Coronary artery (tissue), 2 donors: ENCODE results near the gene PDCD5.
A peak's percentile ranks its signal among the peaks of the same experiment; 100 is the strongest.
"Not testable (repeated sequence)": the region's sequence is repeated elsewhere in the genome, so short reads cannot be mapped to it uniquely, and the experiment has no call there.

Experiments
- DNase-seq: peaks from one replicate; pipeline ENCODE4 v3.0.0-alpha.2; 2017; ENCODE audit warnings: low spot score
- H3K27ac ChIP-seq, 2 donors: fragments of 200-600 bp; sonication (generic); one replicate each; pipeline ENCODE4 v1.5.1; 2016 to 2019
- H3K4me3 ChIP-seq: fragments of 200-600 bp; sonication (generic); 2 replicates; pipeline ENCODE4 v1.5.1; 2016; ENCODE audit warnings: mild to moderate bottlenecking, moderate library complexity
- CTCF ChIP-seq: fragments of 200-600 bp; sonication (generic); IDR thresholded peaks from one replicate; pipeline ENCODE4 v1.5.1; 2019; ENCODE audit warnings: antibody characterized with exemption

Gene PDCD5, protein sequence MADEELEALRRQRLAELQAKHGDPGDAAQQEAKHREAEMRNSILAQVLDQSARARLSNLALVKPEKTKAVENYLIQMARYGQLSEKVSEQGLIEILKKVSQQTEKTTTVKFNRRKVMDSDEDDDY

GRCh38 chr19:32580901-32581704 lies at the start of gene PDCD5:
TSS of gene PDCD5 (plus strand) at chr19:32581190. CDS start at chr19:32581262, 72 bp downstream.
- H3K4me3 ChIP-seq = peak within 1 kb of the TSS; percentile 91
- DNase-seq = peak; percentile 96
- H3K27ac ChIP-seq = peak within 1 kb of the TSS; percentile 71 to 92
- no peak for TF ChIP-seq CTCF

GRCh38 chr19:32532233-32532632 lies 48.8 kb upstream of the PDCD5 start:
- TF ChIP-seq CTCF = no peak
- DNase-seq = no peak
- Histone ChIP-seq H3K4me3 (no peak overlapping the region), H3K27ac (no peak overlapping the region)

DNA sequence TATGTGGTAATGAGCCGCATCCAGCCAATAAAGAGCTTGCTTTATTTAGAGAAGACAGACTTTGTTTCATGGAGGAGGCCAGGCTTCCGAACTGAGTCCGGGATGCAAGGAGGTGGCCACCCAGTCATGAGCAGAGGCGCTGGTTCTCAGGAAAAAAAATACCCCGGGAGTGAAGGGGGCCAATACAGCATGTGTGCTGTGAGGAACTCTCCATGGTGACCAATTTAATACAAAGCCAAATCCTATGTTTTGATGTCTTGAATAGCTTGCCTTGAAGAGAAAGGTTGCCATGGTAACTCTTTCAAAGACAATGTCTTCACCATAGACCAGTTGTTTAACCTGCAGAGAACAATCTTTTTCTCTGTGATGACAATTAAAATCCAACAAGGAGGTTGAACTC lies 43.4 kb upstream of the PDCD5 start:
- no peak overlapping the region for H3K4me3 ChIP-seq
- no peak for TF ChIP-seq CTCF
- no peak for DNase-seq
- no peak overlapping the region for H3K27ac ChIP-seq

DNA sequence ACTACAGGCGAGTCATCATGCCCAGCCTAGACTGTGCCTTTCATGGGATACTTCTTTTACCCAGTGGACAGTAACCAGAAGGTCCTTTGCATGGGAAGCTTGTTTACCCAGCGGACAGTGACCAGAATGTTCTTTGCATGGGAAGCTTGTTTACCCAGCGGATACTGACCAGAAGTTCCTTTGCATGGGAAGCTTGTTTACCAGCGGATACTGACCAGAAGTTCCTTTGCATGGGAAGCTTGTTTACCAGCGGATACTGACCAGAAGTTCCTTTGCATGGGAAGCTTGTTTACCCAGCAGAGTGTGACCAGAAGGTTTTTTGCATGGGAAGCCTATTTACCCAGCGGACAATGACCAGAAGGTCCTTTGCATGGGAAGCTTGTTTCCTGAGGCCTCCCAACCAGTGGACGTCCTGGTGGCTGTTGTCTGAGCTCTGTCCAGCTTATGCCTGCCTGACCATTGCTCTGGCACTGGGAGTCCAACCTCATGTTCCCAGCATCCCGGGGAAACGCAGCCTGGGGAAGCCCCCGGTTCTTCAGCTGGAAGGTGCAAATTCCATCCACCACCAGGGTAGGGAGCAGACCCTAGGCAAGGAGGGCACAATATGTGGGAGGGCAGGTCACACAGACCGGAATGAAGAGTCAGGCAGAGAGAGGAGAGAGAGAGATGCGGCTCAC lies 41.6 kb upstream of the PDCD5 start:
- Histone ChIP-seq H3K4me3 (no peak overlapping the region), H3K27ac (no peak overlapping the region)
- DNase-seq = no peak
- TF ChIP-seq CTCF = no peak

DNA sequence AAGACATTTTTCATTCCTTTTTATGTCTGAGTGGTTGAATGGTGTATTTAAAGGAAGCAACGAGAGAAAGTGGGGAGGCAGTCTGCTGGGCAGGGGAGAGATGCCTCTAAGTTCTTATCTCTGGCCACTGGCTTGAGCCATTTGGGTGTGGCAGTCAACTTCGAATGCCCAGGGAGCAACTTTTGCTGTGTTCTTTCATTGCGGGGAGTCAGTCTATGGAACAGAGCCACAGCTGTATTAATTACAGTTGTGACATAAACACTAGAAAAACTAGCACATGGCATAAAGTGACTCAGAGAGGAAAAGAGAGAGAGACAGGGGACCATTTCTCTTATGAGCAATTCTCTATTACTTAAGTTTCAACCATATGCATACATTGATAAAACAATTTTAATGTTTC lies 40.4 kb upstream of the PDCD5 start:
- Histone ChIP-seq H3K4me3 (no peak overlapping the region), H3K27ac (no peak overlapping the region)
- TF ChIP-seq CTCF = no peak
- DNase-seq = no peak

DNA sequence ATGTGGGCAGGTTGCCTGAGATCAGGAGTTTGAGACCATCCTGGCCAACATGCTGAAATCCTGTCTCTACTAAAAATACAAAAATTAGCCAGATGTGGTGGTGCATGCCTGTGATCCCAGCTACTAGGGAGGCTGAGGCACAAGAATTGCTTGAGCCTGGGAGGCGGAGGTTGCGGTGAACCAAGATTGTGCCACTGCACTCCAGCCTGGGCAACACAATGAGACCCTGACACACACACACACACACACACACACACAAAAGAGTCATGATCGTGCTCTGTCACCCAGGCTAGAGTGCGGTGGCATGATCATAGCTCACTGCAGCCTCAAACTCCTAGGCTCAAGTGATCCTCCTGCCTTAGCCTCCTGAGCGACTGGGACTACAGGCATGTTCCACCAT lies 39.6 kb upstream of the PDCD5 start:
- not testable (repeated sequence) for DNase-seq, H3K27ac ChIP-seq, H3K4me3 ChIP-seq

- Histone ChIP-seq H3K4me3 (no peak overlapping the region), H3K27ac (no peak overlapping the region)
- TF ChIP-seq CTCF = no peak
- no peak for DNase-seq
Observed at GRCh38 chr19:32542477-32543108, 38.4 kb upstream of the PDCD5 start.
